Measurements from ENCODE around the gene AKAP10.

Gene AKAP10

GRCh38 chr17:20010099-20010863, 32.7 kb upstream of the AKAP10 start:
- H3K4me3 ChIP-seq (ENCODE audit: control insufficient read depth in 1 of 7, extremely low read depth in 1 of 7, insufficient read depth in 4 of 7, low read depth in 2 of 7, low read length in 6 of 7) = peak overlapping the region; percentile 57 to 95 (median 79)
- H3K36me3 ChIP-seq (ENCODE audit: control insufficient read depth in 4 of 4, insufficient read depth in 4 of 4, low read length in 3 of 4) = no peaks in the 10 kb centered on the region
- H3K27me3 ChIP-seq (replicated peaks in 2 of 5; ENCODE audit: control insufficient read depth in 4 of 5, insufficient read depth in 5 of 5, low read length in 4 of 5) = peaks cover 0 to 5% (median 4%) of the 10 kb centered on the region in 5 experiments
- no peaks in the 10 kb centered on the region for H3K9me3 ChIP-seq (ENCODE audit: control extremely low read depth in 1 of 5, control insufficient read depth in 4 of 5, insufficient read depth in 2 of 5, low read depth in 1 of 5, low read length in 4 of 5)
- CTCF ChIA-PET = interaction anchor here (0.6 to 3.5 kb wide), 13 partner anchors 15 to 842 kb away, joined by 3 to 19 read pairs (median 4); no protein-coding TSS in a partner anchor
- WGBS (ENCODE audit: insufficient coverage) = 18% methylated on average over 8 of the region's 11 CpGs
- peak overlapping the region in 1 of 2 experiments; percentile 43 for H3K27ac ChIP-seq (ENCODE audit: insufficient read depth in 1 of 2, low read depth in 1 of 2, low read length in 2 of 2, poor library complexity in 1 of 2, severe bottlenecking in 2 of 2)
- peaks cover 0 to 21% (median 13%) of the 10 kb centered on the region in 4 experiments for H3K4me1 ChIP-seq (ENCODE audit: control extremely low read depth in 1 of 4, control insufficient read depth in 4 of 4, insufficient read depth in 4 of 4, low read length in 3 of 4)
- peak; percentile 78 to 87 (median 87) for DNase-seq
- POLR2A ChIA-PET = interaction anchor here (0.6 to 1.3 kb wide), 3 partner anchors 33 to 80 kb away, joined by 3 to 8 read pairs (median 3); partner anchors contain the start of gene AKAP10

GRCh38 chr17:20009302-20010098, 31.9 kb upstream of the AKAP10 start, which contains the start of gene SPECC1:
Gene SPECC1 (plus strand): TSS chr17:20009359. CDS start chr17:20096652, 87,293 bp downstream.
- peak; percentile 78 to 87 (median 85) for DNase-seq
- Histone ChIP-seq H3K36me3 (ENCODE audit: control insufficient read depth in 4 of 4, insufficient read depth in 4 of 4, low read length in 3 of 4) (no peaks in the 10 kb centered on the region), H3K27me3 (replicated peaks in 2 of 5; ENCODE audit: control insufficient read depth in 4 of 5, insufficient read depth in 5 of 5, low read length in 4 of 5) (peaks cover 0 to 5% (median 4%) of the 10 kb centered on the region in 5 experiments), H3K4me3 (ENCODE audit: control insufficient read depth in 1 of 7, extremely low read depth in 1 of 7, insufficient read depth in 4 of 7, low read depth in 2 of 7, low read length in 6 of 7) (peak within 1 kb of the TSS; percentile 57 to 95 (median 79)), H3K9me3 (ENCODE audit: control extremely low read depth in 1 of 5, control insufficient read depth in 4 of 5, insufficient read depth in 2 of 5, low read depth in 1 of 5, low read length in 4 of 5) (no peaks in the 10 kb centered on the region), H3K4me1 (ENCODE audit: control extremely low read depth in 1 of 4, control insufficient read depth in 4 of 4, insufficient read depth in 4 of 4, low read length in 3 of 4) (peaks cover 0 to 21% (median 13%) of the 10 kb centered on the region in 4 experiments), H3K27ac (ENCODE audit: insufficient read depth in 1 of 2, low read depth in 1 of 2, low read length in 2 of 2, poor library complexity in 1 of 2, severe bottlenecking in 2 of 2) (peak within 1 kb of the TSS in 1 of 2 experiments; percentile 43)
- 1% methylated on average over 61 of the region's 96 CpGs for WGBS (ENCODE audit: insufficient coverage)
- POLR2A ChIA-PET = interaction anchor here (0.6 to 1.3 kb wide), 4 partner anchors 13 to 81 kb away, joined by 3 to 8 read pairs (median 4); partner anchors contain the start of gene AKAP10
- CTCF ChIA-PET = interaction anchor here (0.6 to 3.5 kb wide), 16 partner anchors 9 to 843 kb away, joined by 3 to 19 read pairs (median 4); no protein-coding TSS in a partner anchor

- Histone ChIP-seq H3K27me3 (replicated peaks in 2 of 5; ENCODE audit: control insufficient read depth in 4 of 5, insufficient read depth in 5 of 5, low read length in 4 of 5) (peaks cover 0 to 5% (median 4%) of the 10 kb centered on the region in 5 experiments), H3K9me3 (ENCODE audit: control extremely low read depth in 1 of 5, control insufficient read depth in 4 of 5, insufficient read depth in 2 of 5, low read depth in 1 of 5, low read length in 4 of 5) (no peaks in the 10 kb centered on the region), H3K4me3 (ENCODE audit: control insufficient read depth in 1 of 7, extremely low read depth in 1 of 7, insufficient read depth in 4 of 7, low read depth in 2 of 7, low read length in 6 of 7) (peak overlapping the region; percentile 57 to 95 (median 79)), H3K27ac (ENCODE audit: insufficient read depth in 1 of 2, low read depth in 1 of 2, low read length in 2 of 2, poor library complexity in 1 of 2, severe bottlenecking in 2 of 2) (no peak overlapping the region), H3K4me1 (ENCODE audit: control extremely low read depth in 1 of 4, control insufficient read depth in 4 of 4, insufficient read depth in 4 of 4, low read length in 3 of 4) (peaks cover 0 to 21% (median 13%) of the 10 kb centered on the region in 4 experiments), H3K36me3 (ENCODE audit: control insufficient read depth in 4 of 4, insufficient read depth in 4 of 4, low read length in 3 of 4) (no peaks in the 10 kb centered on the region)
- DNase-seq = no peak
- CTCF ChIA-PET = interaction anchor here (0.8 to 3.5 kb wide), 7 partner anchors 9 to 312 kb away, joined by 3 to 19 read pairs (median 3); no protein-coding TSS in a partner anchor
- POLR2A ChIA-PET = interaction anchor here (1.2 to 1.3 kb wide), 2 partner anchors 12 to 32 kb away, joined by 4 to 8 read pairs; partner anchors contain the start of gene AKAP10
- 0% methylated on average over 12 of the region's 18 CpGs for WGBS (ENCODE audit: insufficient coverage)
Observed at GRCh38 chr17:20009052-20009301, 31.3 kb upstream of the AKAP10 start.

- WGBS (ENCODE audit: insufficient coverage) = 34% methylated on average over 34 of the region's 35 CpGs
- Histone ChIP-seq H3K27me3 (replicated peaks in 2 of 5; ENCODE audit: control insufficient read depth in 4 of 5, insufficient read depth in 5 of 5, low read length in 4 of 5) (peaks cover 0 to 5% (median 4%) of the 10 kb centered on the region in 5 experiments), H3K4me1 (ENCODE audit: control extremely low read depth in 1 of 4, control insufficient read depth in 4 of 4, insufficient read depth in 4 of 4, low read length in 3 of 4) (peaks cover 0 to 21% (median 13%) of the 10 kb centered on the region in 4 experiments), H3K9me3 (ENCODE audit: control extremely low read depth in 1 of 5, control insufficient read depth in 4 of 5, insufficient read depth in 2 of 5, low read depth in 1 of 5, low read length in 4 of 5) (no peaks in the 10 kb centered on the region), H3K36me3 (ENCODE audit: control insufficient read depth in 4 of 4, insufficient read depth in 4 of 4, low read length in 3 of 4) (no peaks in the 10 kb centered on the region), H3K27ac (ENCODE audit: insufficient read depth in 1 of 2, low read depth in 1 of 2, low read length in 2 of 2, poor library complexity in 1 of 2, severe bottlenecking in 2 of 2) (no peak overlapping the region), H3K4me3 (ENCODE audit: control insufficient read depth in 1 of 7, extremely low read depth in 1 of 7, insufficient read depth in 4 of 7, low read depth in 2 of 7, low read length in 6 of 7) (peak overlapping the region; percentile 57 to 95 (median 79))
- CTCF ChIA-PET = interaction anchor here (0.8 to 3.5 kb wide), 7 partner anchors 8 to 313 kb away, joined by 3 to 19 read pairs (median 3); no protein-coding TSS in a partner anchor
- DNase-seq = no peak
- POLR2A ChIA-PET = interaction anchor here (1.2 to 1.3 kb wide), 2 partner anchors 11 to 31 kb away, joined by 4 to 8 read pairs; partner anchors contain the start of gene AKAP10
Observed at GRCh38 chr17:20008242-20009051, 30.8 kb upstream of the AKAP10 start.

- Histone ChIP-seq H3K4me1 (ENCODE audit: control extremely low read depth in 1 of 4, control insufficient read depth in 4 of 4, insufficient read depth in 4 of 4, low read length in 3 of 4) (peaks cover 0 to 11% (median 8%) of the 10 kb centered on the region in 4 experiments), H3K27me3 (replicated peaks in 2 of 5; ENCODE audit: control insufficient read depth in 4 of 5, insufficient read depth in 5 of 5, low read length in 4 of 5) (no peaks in the 10 kb centered on the region), H3K36me3 (ENCODE audit: control insufficient read depth in 4 of 4, insufficient read depth in 4 of 4, low read length in 3 of 4) (no peaks in the 10 kb centered on the region), H3K9me3 (ENCODE audit: control extremely low read depth in 1 of 5, control insufficient read depth in 4 of 5, insufficient read depth in 2 of 5, low read depth in 1 of 5, low read length in 4 of 5) (no peaks in the 10 kb centered on the region), H3K4me3 (ENCODE audit: control insufficient read depth in 1 of 7, extremely low read depth in 1 of 7, insufficient read depth in 4 of 7, low read depth in 2 of 7, low read length in 6 of 7) (no peak overlapping the region), H3K27ac (ENCODE audit: insufficient read depth in 1 of 2, low read depth in 1 of 2, low read length in 2 of 2, poor library complexity in 1 of 2, severe bottlenecking in 2 of 2) (no peak overlapping the region)
- CTCF ChIA-PET = interaction anchor here (0.8 to 2.2 kb wide), 4 partner anchors 13 to 322 kb away, joined by 3 to 8 read pairs (median 4); no protein-coding TSS in a partner anchor
- DNase-seq = peak in 2 of 3 donors; percentile 69 to 76
- POLR2A ChIA-PET = interaction anchor here (1.2 kb wide), 1 partner anchor 12 kb away, joined by 4 read pairs; the partner anchor contains the start of gene SPECC1
- 33% methylated on average over 3 of the region's 5 CpGs for whole genome bisulfite sequencing (ENCODE audit: insufficient coverage)
Observed at GRCh38 chr17:19996502-19996901, 18.9 kb upstream of the AKAP10 start.

GRCh38 chr17:19996086-19996485, 18.5 kb upstream of the AKAP10 start:
- H3K27me3 ChIP-seq (replicated peaks in 2 of 5; ENCODE audit: control insufficient read depth in 4 of 5, insufficient read depth in 5 of 5, low read length in 4 of 5) = no peaks in the 10 kb centered on the region
- DNase-seq = no peak
- no peak overlapping the region for H3K27ac ChIP-seq (ENCODE audit: insufficient read depth in 1 of 2, low read depth in 1 of 2, low read length in 2 of 2, poor library complexity in 1 of 2, severe bottlenecking in 2 of 2)
- no CpG with 5 or more reads among the region's 1 CpG for WGBS (ENCODE audit: insufficient coverage)
- no peaks in the 10 kb centered on the region for H3K36me3 ChIP-seq (ENCODE audit: control insufficient read depth in 4 of 4, insufficient read depth in 4 of 4, low read length in 3 of 4)
- no peak overlapping the region for H3K4me3 ChIP-seq (ENCODE audit: control insufficient read depth in 1 of 7, extremely low read depth in 1 of 7, insufficient read depth in 4 of 7, low read depth in 2 of 7, low read length in 6 of 7)
- no peaks in the 10 kb centered on the region for H3K9me3 ChIP-seq (ENCODE audit: control extremely low read depth in 1 of 5, control insufficient read depth in 4 of 5, insufficient read depth in 2 of 5, low read depth in 1 of 5, low read length in 4 of 5)
- H3K4me1 ChIP-seq (ENCODE audit: control extremely low read depth in 1 of 4, control insufficient read depth in 4 of 4, insufficient read depth in 4 of 4, low read length in 3 of 4) = peaks cover 0 to 15% (median 8%) of the 10 kb centered on the region in 4 experiments
- POLR2A ChIA-PET = no interaction called here
- CTCF ChIA-PET = interaction anchor here (0.9 to 2.2 kb wide), 4 partner anchors 12 to 124 kb away, joined by 3 to 8 read pairs (median 5); no protein-coding TSS in a partner anchor
